Vagina (tissue), 2 donors: ENCODE measurements around the gene USF1.
"Not testable (repeated sequence)": the region's sequence is repeated elsewhere in the genome, so short reads cannot be mapped to it uniquely, and the experiment has no call there.

Experiments
- POLR2A ChIP-seq, 2 donors: fragments of 450-650 bp; IDR thresholded peaks; one replicate each; pipeline ENCODE4 v1.6.1; 2017; ENCODE audit warnings: antibody characterized with exemption in 2 of 2, mild to moderate bottlenecking in 2 of 2, moderate library complexity in 2 of 2
- POLR2AphosphoS5 ChIP-seq, 2 donors: sonication (generic); formaldehyde crosslinking; IDR thresholded peaks; one replicate each; pipeline ENCODE4 v1.9.0; 2017; ENCODE audit warnings: antibody characterized with exemption in 2 of 2, mild to moderate bottlenecking in 2 of 2, low read depth in 1 of 2; ENCODE audit not compliant: insufficient read depth in 1 of 2

GRCh38 chr1:161016683-161017082 is 29.1 kb downstream of the USF1 start:
- not testable (repeated sequence) for TF ChIP-seq POLR2A (IDR thresholded peaks at IDR 0.05)
- TF ChIP-seq POLR2AphosphoS5 (IDR thresholded peaks at IDR 0.05; ENCODE audit: insufficient read depth in 1 of 2, low read depth in 1 of 2): peak in 1 of 2 donors; percentile 22
